GM18867 (cell line): ENCODE measurements around the gene PDCD1.
"Not testable (repeated sequence)": the region's sequence is repeated elsewhere in the genome, so short reads cannot be mapped to it uniquely, and the experiment has no call there.

Experiments used
- ATAC-seq: cut with Tn5 transposase; IDR thresholded peaks from one replicate; pipeline ENCODE4 v1.9.1; 2021; ENCODE audit warnings: mild to moderate bottlenecking, moderate library complexity; ENCODE audit not compliant: unreplicated experiment

Gene PDCD1

GRCh38 chr2:241802421-241803318, 56.0 kb downstream of the PDCD1 start:
- ATAC-seq, result no peak

GRCh38 chr2:241801611-241802420, 56.9 kb downstream of the PDCD1 start:
- ATAC-seq, result no peak

GRCh38 chr2:241800198-241800903, 58.3 kb downstream of the PDCD1 start:
- ATAC-seq, result not testable (repeated sequence)
